Activated CD4-positive, CD25-positive, alpha-beta regulatory T cell treated with anti-CD3 and anti-CD28 coated beads, Interleukin-2, amount 50 U/mL, for 72 hours (primary cell): Measurements from ENCODE around the gene SRL.
"Not testable (repeated sequence)": the region's sequence is repeated elsewhere in the genome, so short reads cannot be mapped to it uniquely, and the experiment has no call there.

Experiments
- DNase-seq: peaks from one replicate; pipeline ENCODE4 v3.0.0; 2021

Gene SRL

GRCh38 chr16:4157376-4157825 is 84.5 kb downstream of the SRL start:
- DNase-seq: no peak

GRCh38 chr16:4156503-4156902 is 85.4 kb downstream of the SRL start:
- not testable (repeated sequence) for DNase-seq

GRCh38 chr16:4153364-4153763 is 88.5 kb downstream of the SRL start:
- DNase-seq: not testable (repeated sequence)

GRCh38 chr16:4152267-4152666 is 89.6 kb downstream of the SRL start:
- DNase-seq: no peak

- no peak for DNase-seq
Observed at GRCh38 chr16:4147236-4147635, 94.6 kb downstream of the SRL start.

GRCh38 chr16:4142268-4142667 is 99.6 kb downstream of the SRL start:
- no peak for DNase-seq

- no peak for DNase-seq
Observed at GRCh38 chr16:4141604-4142003, 100.3 kb downstream of the SRL start.

- no peak for DNase-seq
Observed at GRCh38 chr16:4140652-4141051, 101.2 kb downstream of the SRL start.

GRCh38 chr16:4139968-4140367 is 101.9 kb downstream of the SRL start:
- no peak for DNase-seq
